Activated CD4-positive, alpha-beta T cell treated with anti-CD3 and anti-CD28 coated beads for 24 hours (primary cell): Measurements from ENCODE around the gene FRA10AC1.

ENCODE experiments used
- DNase-seq, 2 donors: peaks; one replicate each; pipeline ENCODE4 v3.0.0-alpha.2; 2020; ENCODE audit warnings: low read depth in 2 of 2

Gene FRA10AC1

GRCh38 chr10:93702210-93703001 is at the start of gene FRA10AC1:
FRA10AC1 (minus strand) TSS chr10:93702592; CDS start chr10:93700106, 2,486 bp downstream.
- DNase-seq = peak; percentile 86 to 88

GRCh38 chr10:93751832-93752231 is 49.4 kb upstream of the FRA10AC1 start:
- DNase-seq = no peak

- DNase-seq = no peak
These were observed 48.7 kb upstream of the FRA10AC1 start for GRCh38 chr10:93751124-93751523.

- DNase-seq = no peak
These were observed 46.9 kb upstream of the FRA10AC1 start for GRCh38 chr10:93749218-93749799.

- no peak for DNase-seq
These were observed 44.5 kb upstream of the FRA10AC1 start for GRCh38 chr10:93746844-93747284.

- DNase-seq = no peak
These were observed 43.1 kb upstream of the FRA10AC1 start for GRCh38 chr10:93745408-93746065.

GRCh38 chr10:93742633-93743349 is 40.4 kb upstream of the FRA10AC1 start:
- no peak for DNase-seq

GRCh38 chr10:93741367-93741766 is 39.0 kb upstream of the FRA10AC1 start:
- DNase-seq = no peak

GRCh38 chr10:93726024-93726423 is 23.6 kb upstream of the FRA10AC1 start:
- no peak for DNase-seq

- no peak for DNase-seq
These were observed 20.8 kb upstream of the FRA10AC1 start for GRCh38 chr10:93723153-93723552.

- no peak for DNase-seq
These were observed 20.2 kb upstream of the FRA10AC1 start for GRCh38 chr10:93722550-93722949.

GRCh38 chr10:93719901-93720300 is 17.5 kb upstream of the FRA10AC1 start:
- DNase-seq = no peak

GRCh38 chr10:93718937-93719725 is 16.7 kb upstream of the FRA10AC1 start:
- no peak for DNase-seq

- no peak for DNase-seq
These were observed 14.4 kb upstream of the FRA10AC1 start for GRCh38 chr10:93716766-93717165.

- no peak for DNase-seq
These were observed 13.0 kb upstream of the FRA10AC1 start for GRCh38 chr10:93715345-93715744.

- DNase-seq = no peak
These were observed 10.2 kb upstream of the FRA10AC1 start for GRCh38 chr10:93712593-93712992.

- no peak for DNase-seq
These were observed 9.5 kb upstream of the FRA10AC1 start for GRCh38 chr10:93711891-93712290.

GRCh38 chr10:93710333-93710909 is 8.0 kb upstream of the FRA10AC1 start:
- no peak for DNase-seq

- no peak for DNase-seq
These were observed 5.2 kb upstream of the FRA10AC1 start for GRCh38 chr10:93707623-93708022.

GRCh38 chr10:93704451-93704850 is 2.1 kb upstream of the FRA10AC1 start:
- DNase-seq = no peak

- DNase-seq = no peak
These were observed 1.4 kb upstream of the FRA10AC1 start for GRCh38 chr10:93703841-93704240.
